Activated CD4-positive, alpha-beta T cell treated with anti-CD3 and anti-CD28 coated beads, Interleukin-2, amount 50 U/mL, for 24 hours (primary cell): Measurements from ENCODE around the gene ANO1.

Source experiments
- DNase-seq, 2 donors: peaks; one replicate each; pipeline ENCODE4 v3.0.0-alpha.2; 2020; ENCODE audit warnings: low read depth in 1 of 2, low spot score in 1 of 2

Gene ANO1

DNA sequence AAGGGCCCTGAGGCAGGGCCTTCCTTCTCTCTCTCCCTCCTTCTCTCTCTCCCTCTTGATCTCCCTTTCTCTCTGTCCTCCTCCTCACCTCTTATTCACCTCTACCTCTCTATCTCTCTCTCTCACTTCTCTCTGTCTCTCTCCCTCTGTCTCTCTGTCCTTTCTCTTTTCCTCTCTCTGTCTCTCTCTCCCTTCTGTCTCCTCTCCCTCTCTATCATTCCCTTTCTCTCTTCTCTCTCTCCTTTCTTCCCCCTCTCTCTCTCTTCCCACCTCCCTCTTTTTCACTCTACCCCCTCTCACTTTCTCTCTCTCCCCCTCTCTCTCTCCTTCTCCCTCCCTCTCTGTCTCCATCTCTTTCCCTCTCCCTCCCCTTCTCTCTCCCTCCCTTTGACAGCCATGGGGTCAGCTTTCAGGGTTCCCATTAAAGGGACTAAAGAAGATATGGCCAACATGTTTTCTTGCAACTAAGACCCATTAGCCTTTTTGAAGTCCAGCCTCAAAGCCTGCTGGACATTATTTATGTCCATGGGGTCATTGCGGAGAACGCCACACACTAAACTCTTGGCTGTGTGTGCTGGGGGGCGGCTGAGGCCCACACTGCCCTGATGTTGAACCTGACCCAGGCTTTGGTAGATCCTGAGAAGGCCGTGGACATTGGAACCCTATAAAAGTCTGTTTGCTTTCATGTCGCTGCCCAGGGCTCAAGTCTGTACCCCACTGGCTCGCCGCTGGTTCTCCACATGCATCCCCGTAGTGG is 15.0 kb downstream of the ANO1 start:
- no peak for DNase-seq

- no peak for DNase-seq
Measured at GRCh38 chr11:70095541-70096252, 17.6 kb downstream of the ANO1 start.

DNA sequence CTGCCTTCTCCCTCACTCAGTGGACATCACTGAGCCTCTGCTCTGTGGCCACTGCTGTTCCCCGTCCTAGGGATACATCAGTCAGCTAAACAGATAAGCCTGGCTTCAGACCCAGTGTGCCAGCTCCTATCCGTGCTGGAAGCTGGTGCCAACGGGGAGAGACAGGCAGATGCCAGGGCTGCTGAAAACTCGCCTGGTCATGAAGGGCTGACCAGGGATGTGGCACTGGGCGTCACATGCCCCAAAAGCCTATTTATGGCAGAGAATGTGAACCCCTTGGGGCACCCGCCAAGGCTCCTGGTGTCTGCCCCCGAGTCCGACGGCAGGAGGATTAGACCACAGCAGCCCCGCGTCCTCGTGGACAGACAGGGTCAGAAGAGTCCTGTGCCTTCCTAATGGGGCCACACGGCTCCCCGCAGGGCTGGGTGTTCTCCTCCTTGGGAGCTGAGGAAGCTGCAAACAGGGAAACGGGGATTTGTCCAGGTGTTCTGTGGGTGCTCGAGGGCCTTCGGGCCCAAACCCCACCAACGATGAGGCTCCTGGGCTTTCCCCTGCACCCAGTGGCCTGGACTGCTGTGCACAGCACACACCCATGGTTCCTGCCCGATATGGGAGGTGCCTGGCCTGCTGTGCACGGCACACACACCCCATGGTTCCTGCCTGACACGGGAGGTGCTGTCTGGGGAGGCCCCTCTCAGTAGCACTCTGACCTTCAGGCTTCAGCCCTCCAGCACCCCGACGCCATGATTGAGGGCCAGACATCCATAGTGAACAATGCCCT is 19.9 kb downstream of the ANO1 start:
- DNase-seq, result no peak

- DNase-seq, result no peak
Measured at GRCh38 chr11:70098936-70099335, 20.8 kb downstream of the ANO1 start.

GRCh38 chr11:70099578-70100279 is 21.6 kb downstream of the ANO1 start:
- DNase-seq, result no peak

- DNase-seq, result no peak
Measured at GRCh38 chr11:70100280-70100603, 22.1 kb downstream of the ANO1 start.

DNA sequence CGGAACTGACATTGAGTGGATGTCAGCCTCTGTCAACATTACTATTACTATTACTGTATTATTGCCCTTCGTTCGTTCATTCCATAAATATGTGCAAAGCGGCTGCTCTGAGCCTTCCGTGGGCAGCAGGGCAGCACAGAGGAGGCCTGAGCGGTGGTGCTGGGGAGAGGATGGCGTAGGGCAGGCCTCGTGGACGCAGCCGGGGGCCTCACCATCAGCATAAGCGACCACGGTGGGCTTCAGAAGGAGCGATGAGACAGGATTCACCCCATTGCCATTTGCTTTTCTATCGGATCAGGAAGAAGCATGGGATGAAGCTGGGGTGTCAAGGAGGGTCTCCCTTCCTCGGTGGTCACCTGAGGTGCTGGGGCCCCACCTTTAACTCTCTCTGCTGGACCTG is 22.7 kb downstream of the ANO1 start:
- DNase-seq, result no peak

- no peak for DNase-seq
Measured at GRCh38 chr11:70103256-70103975, 25.3 kb downstream of the ANO1 start.

GRCh38 chr11:70104419-70104818 is 26.3 kb downstream of the ANO1 start:
- DNase-seq, result no peak

DNA sequence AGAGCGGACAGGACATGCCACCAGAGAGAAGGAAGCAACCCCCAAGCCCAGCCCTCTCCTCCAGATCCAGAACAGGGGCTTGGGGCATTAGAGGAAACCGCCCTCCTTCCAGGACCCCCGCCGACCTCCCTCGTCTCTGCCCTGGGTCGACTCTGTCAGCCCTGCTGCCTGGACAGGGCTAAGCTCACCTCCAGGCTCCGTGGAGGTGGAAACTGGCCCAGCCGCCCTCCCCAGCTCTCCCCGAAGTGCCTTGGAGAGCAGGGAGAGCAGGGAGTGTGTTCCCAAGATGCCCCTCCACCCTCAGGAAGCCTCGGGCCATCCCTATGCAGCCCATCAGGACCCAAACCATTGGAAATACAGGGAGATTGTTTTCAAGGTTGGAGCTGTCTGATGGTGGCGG is 26.8 kb downstream of the ANO1 start:
- no peak for DNase-seq

- DNase-seq, result no peak
Measured at GRCh38 chr11:70105369-70105754, 27.2 kb downstream of the ANO1 start.

DNA sequence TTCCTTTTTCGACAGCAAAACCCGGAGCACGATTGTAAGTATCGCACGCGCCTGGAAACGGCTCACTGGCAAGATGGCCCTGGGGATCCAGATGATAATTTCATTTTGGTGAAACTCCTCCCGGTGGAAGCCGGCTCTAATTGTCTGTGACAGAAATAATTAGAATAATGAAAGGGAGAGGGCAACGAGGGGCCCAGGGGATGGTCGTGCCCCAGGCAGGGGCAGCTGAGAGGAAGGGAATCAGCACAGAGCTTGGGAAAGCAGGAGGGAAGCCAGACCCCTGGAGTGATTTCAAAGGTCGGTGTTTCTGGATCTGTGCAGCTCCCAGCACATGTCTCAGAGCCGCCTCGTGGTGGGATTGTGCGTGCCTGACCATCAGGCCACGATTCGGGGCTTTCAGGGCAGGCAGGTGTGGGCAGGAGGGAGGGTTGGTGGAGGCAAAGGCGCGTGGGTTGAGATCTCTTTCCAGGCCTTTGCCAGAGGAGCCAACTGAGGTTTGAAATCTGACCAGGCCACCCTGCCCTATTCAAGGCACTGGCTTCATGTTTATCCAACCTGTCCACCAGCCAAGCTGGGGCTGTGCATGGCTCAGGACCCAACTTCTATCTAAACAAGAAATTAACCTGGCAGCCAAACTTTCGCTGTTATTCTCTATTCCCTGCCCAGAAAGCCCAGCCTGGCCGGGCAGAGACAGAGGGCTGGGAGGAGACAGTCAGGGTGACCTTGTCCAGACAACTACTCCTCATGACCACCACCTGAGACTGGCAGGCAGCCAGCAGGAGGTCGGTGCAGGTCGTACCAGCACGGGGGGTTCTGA is 27.8 kb downstream of the ANO1 start:
- DNase-seq, result no peak

DNA sequence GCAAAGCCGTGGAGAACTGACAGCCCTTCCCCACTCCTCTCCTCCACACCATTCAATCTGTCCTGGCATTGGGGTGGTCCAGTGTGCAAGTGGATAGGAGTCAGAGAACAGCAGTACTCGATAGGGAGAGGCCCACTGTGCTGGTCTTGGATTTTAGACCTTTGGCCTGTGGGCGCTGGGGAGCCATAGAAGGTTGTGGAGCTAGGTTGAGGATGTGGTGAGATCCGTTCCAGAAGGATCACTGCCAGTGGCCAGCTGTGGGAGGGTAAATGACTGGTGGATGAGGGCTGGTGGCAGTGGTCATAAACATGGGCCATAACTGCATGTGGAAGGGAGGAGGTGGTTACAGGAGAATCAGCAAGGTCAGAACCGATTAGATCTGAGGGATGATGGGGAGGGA is 28.6 kb downstream of the ANO1 start:
- no peak for DNase-seq

DNA sequence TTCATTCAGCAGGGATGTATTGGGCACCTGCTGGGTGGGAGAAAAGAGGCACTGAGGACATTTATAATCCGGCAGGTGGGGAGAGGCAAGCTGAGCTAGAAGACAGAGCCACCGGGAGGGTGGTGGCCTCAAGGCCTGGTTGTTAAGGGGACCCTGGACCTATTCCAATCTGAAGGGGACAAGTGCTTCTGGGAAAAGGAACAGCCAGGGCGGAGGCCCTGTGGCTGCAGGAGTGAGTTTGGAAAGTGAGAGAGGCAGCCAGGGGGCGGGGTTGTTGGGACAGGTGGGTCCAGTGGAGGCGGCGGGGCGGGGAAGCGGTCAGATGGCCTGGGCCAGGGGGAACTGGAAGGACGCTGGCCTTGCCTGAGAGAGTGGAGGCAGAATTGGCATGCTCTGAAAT is 29.1 kb downstream of the ANO1 start:
- no peak for DNase-seq

DNA sequence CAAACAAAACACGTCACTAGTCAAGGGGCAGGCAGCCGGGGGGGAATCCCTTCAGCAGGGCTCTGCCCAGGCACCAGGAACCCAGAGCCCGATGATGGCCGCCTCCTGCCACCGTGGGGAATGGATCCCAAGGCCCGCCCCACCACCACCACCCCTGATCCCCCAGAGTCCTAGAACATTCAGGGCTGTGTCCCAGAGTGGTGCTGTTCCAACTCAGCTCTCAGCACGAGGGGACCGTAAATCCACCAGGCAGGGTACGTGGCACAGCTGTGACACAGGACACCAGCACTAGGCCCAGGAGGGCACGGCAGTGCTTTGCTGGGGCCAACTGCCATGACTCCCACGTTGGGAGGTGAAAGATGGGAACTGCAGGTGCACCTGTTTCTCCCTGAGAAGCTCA is 29.6 kb downstream of the ANO1 start:
- DNase-seq, result no peak

GRCh38 chr11:70108250-70108649 is 30.1 kb downstream of the ANO1 start:
- DNase-seq, result no peak

GRCh38 chr11:70109006-70109405 is 30.9 kb downstream of the ANO1 start:
- DNase-seq, result no peak

DNA sequence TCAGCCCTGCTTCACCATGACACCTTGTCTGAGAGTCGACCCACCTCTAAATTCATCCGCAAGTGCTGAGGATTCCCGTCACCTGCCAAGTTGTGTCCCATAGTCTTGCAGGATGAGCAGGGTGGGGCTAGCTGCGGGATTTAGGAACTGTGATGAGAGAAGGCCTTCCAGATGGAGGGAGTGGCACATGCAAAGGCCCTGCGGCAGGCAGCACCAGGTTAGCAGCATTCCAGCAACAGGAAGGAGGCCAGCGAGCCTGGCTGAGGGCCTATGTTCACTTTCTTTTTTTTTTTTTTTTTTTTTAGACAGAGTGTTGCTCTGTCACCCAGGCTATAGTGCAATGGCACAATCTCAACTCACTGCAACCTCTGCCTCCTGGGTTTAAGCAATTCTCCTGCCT is 31.8 kb downstream of the ANO1 start:
- DNase-seq, result no peak

- no peak for DNase-seq
Measured at GRCh38 chr11:70110538-70111055, 32.5 kb downstream of the ANO1 start.
